DMS79 (cell line): ENCODE measurements around the gene CCL2.
A peak's percentile ranks its signal among the peaks of the same experiment; 100 is the strongest.
"Not testable (repeated sequence)": the region's sequence is repeated elsewhere in the genome, so short reads cannot be mapped to it uniquely, and the experiment has no call there.

Experiments used
- DNase-seq: peaks from one replicate; lab custom pipeline; 2025; lab: John Stamatoyannopoulos, UW

CCL2 gene

GRCh38 chr17:34254651-34255380 lies at the start of gene CCL2:
TSS of gene CCL2 (plus strand) at chr17:34255285. CDS start at chr17:34255350, 65 bp downstream.
- DNase-seq = peak; percentile 89

- no peak for DNase-seq
Measured at GRCh38 chr17:34205401-34205800, 49.7 kb upstream of the CCL2 start.

GRCh38 chr17:34206569-34206968 lies 48.5 kb upstream of the CCL2 start:
- DNase-seq = no peak

GRCh38 chr17:34207572-34207971 lies 47.5 kb upstream of the CCL2 start:
- no peak for DNase-seq

- DNase-seq = no peak
Measured at GRCh38 chr17:34218748-34219147, 36.3 kb upstream of the CCL2 start.

- no peak for DNase-seq
Measured at GRCh38 chr17:34219405-34219804, 35.7 kb upstream of the CCL2 start.

GRCh38 chr17:34220045-34220751 lies 34.9 kb upstream of the CCL2 start:
- DNase-seq = no peak

GRCh38 chr17:34220752-34221395 lies 34.2 kb upstream of the CCL2 start:
- no peak for DNase-seq

- DNase-seq = no peak
Measured at GRCh38 chr17:34221411-34221810, 33.7 kb upstream of the CCL2 start.

- no peak for DNase-seq
Measured at GRCh38 chr17:34222722-34223497, 32.2 kb upstream of the CCL2 start.

- DNase-seq = no peak
Measured at GRCh38 chr17:34225046-34225445, 30.0 kb upstream of the CCL2 start.

- DNase-seq = no peak
Measured at GRCh38 chr17:34226011-34226743, 28.9 kb upstream of the CCL2 start.

GRCh38 chr17:34226744-34227034 lies 28.4 kb upstream of the CCL2 start:
- no peak for DNase-seq

GRCh38 chr17:34227293-34227692 lies 27.8 kb upstream of the CCL2 start:
- not testable (repeated sequence) for DNase-seq

- DNase-seq = no peak
Measured at GRCh38 chr17:34227707-34228106, 27.4 kb upstream of the CCL2 start.

- DNase-seq = no peak
Measured at GRCh38 chr17:34228781-34229180, 26.3 kb upstream of the CCL2 start.

- DNase-seq = no peak
Measured at GRCh38 chr17:34230342-34230741, 24.7 kb upstream of the CCL2 start.

- no peak for DNase-seq
Measured at GRCh38 chr17:34234616-34235015, 20.5 kb upstream of the CCL2 start.

- DNase-seq = no peak
Measured at GRCh38 chr17:34235389-34236028, 19.6 kb upstream of the CCL2 start.

GRCh38 chr17:34236281-34236892 lies 18.7 kb upstream of the CCL2 start:
- DNase-seq = no peak

- no peak for DNase-seq
Measured at GRCh38 chr17:34237458-34237857, 17.6 kb upstream of the CCL2 start.
